Activated CD8-positive, alpha-beta T cell treated with anti-CD3 and anti-CD28 coated beads for 36 hours (primary cell): ENCODE measurements around the gene IL22RA2. TPM values are rescaled to one million over a fixed set of nuclear protein-coding genes. Genes with fewer than 3 reads are reported as not detected.

ENCODE experiments used
- ATAC-seq: fragments of 200-7000 bp; cut with Tn5 transposase; one replicate; pipeline ENCODE4 v1.10.0; 2021; ENCODE audit warnings: mild to moderate bottlenecking, moderate library complexity
- CTCF ChIA-PET: fragments of 350-600 bp; sonication (Branson Sonifier 250); formaldehyde crosslinking; loops from one replicate; lab custom pipeline; 2021; ENCODE audit warnings: antibody characterized with exemption; lab: Charles Lee
- POLR2A ChIA-PET: fragments of 350-600 bp; sonication (Branson Sonifier 250); formaldehyde crosslinking; loops from one replicate; lab custom pipeline; 2021; ENCODE audit warnings: antibody characterized with exemption; lab: Charles Lee
- DNase-seq: peaks from one replicate; pipeline ENCODE4 v3.0.0-alpha.2; 2020
- H3K27ac Mint-ChIP-seq: one replicate; pipeline ENCODE4 v1.8.0; 2021; ENCODE audit warnings: mild to moderate bottlenecking, mixed read lengths
- H3K27me3 Mint-ChIP-seq: one replicate; pipeline ENCODE4 v1.8.0; 2021; ENCODE audit warnings: mixed read lengths
- H3K36me3 Mint-ChIP-seq: one replicate; pipeline ENCODE4 v1.8.0; 2021; ENCODE audit warnings: low read depth, mixed read lengths
- H3K4me1 Mint-ChIP-seq: one replicate; pipeline ENCODE4 v1.8.0; 2021; ENCODE audit warnings: low read depth, mixed read lengths
- H3K4me3 Mint-ChIP-seq: one replicate; pipeline ENCODE4 v1.8.0; 2021; ENCODE audit warnings: mild to moderate bottlenecking, moderate library complexity, mixed read lengths
- H3K9me3 Mint-ChIP-seq: one replicate; pipeline ENCODE4 v1.8.0; 2021; ENCODE audit warnings: mixed read lengths
- intact Hi-C: fragments of 100-400 bp; cut with micrococcal nuclease; formaldehyde crosslinking; loops from one replicate; pipeline ENCODE4 v1.10.0; 2022
- total RNA-seq, 2 experiments: library from RNA; stranded (reverse); gene quantifications; one replicate each; pipeline ENCODE4 v1.2.3, GENCODE V29; 2021
- TF ChIP-seq, protein P1 (sequence below): fragments of 200-600 bp; IDR thresholded peaks from one replicate; pipeline ENCODE4 v1.8.0; 2022; ENCODE audit warnings: antibody characterized with exemption, mild to moderate bottlenecking

Gene IL22RA2
- total RNA-seq, 2 experiments from 2014 or later = not detected

DNA sequence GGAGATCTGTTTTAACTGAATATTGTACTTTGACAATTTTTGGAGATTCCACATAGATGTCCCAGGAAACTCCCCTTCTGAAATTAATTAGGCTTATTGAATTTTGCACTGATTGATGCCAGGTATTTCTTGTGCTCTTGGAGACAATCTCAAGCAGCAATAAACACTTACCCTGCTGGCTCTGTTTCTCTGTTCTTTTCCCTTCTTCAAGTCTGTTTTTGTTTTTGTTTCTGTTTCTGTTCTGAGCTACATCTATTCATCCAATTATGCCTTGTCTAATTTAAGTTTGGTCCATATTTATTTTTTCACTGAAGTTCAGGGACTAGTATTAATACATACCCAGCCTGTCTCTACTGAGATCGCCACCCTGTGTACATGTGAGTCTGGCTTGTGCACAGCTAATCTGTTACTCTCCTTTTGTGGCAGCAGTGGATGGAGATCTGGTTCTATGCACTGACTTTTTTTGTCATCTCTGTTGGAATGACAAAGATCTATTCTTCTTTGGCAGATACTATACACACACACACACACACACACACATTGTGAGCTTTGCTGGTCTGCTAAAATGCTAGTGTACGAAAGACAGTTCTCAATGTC lies 51.9 kb downstream of the IL22RA2 start:
- CTCF ChIA-PET = no interaction called here

DNA sequence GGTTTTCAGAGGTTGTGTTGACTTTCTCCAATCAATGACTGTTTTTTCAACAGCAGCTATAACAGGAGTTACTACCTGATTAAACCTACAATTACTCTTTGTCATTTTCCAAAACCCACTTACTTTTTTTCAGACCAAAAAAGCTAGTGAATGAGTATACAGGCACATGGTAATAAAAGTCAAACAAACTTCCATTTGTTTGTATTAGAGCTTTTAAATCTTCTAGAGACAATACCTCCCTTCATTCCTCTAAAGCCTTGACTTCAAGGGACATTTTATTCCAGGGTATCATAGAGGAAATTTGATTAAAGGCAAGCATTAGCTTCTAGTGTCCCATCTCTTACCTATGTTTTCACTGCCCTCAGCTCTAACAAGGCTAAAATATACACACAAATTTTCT lies 52.7 kb downstream of the IL22RA2 start:
- no peak overlapping the region for H3K4me3 Mint-ChIP-seq
- H3K27ac Mint-ChIP-seq = no peak overlapping the region
- ATAC-seq = no peak
- intact Hi-C loops = no loop called here
- peaks cover 3% of the 10 kb centered on the region for H3K27me3 Mint-ChIP-seq
- POLR2A ChIA-PET = no interaction called here
- DNase-seq = no peak
- TF ChIP-seq, protein P1, sequence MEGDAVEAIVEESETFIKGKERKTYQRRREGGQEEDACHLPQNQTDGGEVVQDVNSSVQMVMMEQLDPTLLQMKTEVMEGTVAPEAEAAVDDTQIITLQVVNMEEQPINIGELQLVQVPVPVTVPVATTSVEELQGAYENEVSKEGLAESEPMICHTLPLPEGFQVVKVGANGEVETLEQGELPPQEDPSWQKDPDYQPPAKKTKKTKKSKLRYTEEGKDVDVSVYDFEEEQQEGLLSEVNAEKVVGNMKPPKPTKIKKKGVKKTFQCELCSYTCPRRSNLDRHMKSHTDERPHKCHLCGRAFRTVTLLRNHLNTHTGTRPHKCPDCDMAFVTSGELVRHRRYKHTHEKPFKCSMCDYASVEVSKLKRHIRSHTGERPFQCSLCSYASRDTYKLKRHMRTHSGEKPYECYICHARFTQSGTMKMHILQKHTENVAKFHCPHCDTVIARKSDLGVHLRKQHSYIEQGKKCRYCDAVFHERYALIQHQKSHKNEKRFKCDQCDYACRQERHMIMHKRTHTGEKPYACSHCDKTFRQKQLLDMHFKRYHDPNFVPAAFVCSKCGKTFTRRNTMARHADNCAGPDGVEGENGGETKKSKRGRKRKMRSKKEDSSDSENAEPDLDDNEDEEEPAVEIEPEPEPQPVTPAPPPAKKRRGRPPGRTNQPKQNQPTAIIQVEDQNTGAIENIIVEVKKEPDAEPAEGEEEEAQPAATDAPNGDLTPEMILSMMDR = no peak
- H3K9me3 Mint-ChIP-seq = peaks cover 13% of the 10 kb centered on the region
- H3K4me1 Mint-ChIP-seq = peaks cover 3% of the 10 kb centered on the region
- CTCF ChIA-PET = interaction anchor here (1.0 kb wide), 1 partner anchor 194 kb away, joined by 3 read pairs; no protein-coding TSS in a partner anchor
- no peaks in the 10 kb centered on the region for H3K36me3 Mint-ChIP-seq

More for the DNA sequence above, 51.9 kb downstream of the IL22RA2 start:
- Mint-ChIP-seq H3K27ac (no peak overlapping the region), H3K27me3 (peaks cover 3% of the 10 kb centered on the region), H3K4me1 (peaks cover 3% of the 10 kb centered on the region), H3K36me3 (no peaks in the 10 kb centered on the region), H3K9me3 (peaks cover 13% of the 10 kb centered on the region), H3K4me3 (no peak overlapping the region)
- TF ChIP-seq, protein P1 = no peak
- ATAC-seq (no peak), DNase-seq (no peak)
- POLR2A ChIA-PET = no interaction called here
- intact Hi-C loops = no loop called here

DNA sequence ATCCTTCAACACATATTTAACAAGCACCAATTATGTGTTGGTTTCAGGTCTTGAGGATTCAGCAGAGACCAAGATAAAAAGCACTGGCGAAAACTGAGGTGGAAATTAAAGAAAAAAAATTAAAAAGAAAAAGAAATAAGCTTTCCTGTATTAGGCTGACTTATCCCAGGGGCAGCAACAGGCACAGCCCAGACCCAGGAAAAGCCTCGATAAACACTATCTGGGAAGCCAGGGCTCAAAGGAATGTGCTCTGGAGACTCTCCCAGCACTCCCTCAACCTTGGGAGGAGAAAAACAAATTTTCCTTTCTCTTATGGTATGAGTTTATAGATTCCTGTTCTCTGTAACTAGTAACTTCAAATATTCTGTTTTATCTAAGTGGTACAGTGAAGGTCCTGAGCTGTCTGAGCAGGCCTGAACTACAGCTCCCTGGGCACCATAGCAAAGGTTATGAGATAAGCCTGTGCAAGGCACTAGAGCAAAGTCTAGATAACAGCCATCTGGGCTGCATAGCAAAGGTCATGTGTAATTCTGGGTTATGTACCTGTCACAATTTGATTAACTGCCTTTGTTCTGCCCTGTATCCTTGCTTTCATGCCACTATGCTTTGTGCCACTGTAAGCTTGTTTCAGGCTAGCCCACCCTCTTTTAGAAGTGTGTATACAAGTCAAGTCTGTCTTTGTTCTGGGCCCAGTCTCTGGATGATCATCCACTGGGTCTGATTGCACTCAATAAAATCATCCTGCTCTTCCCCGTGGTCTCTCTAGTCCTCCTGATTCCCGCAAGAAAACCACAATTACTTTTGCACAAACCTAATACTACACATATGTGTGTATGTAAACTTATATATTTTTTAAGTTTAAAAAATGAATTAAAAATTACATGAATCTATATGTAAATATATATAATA lies 54.0 kb downstream of the IL22RA2 start:
- POLR2A ChIA-PET = no interaction called here
- Mint-ChIP-seq H3K27ac (no peak overlapping the region), H3K4me3 (no peak overlapping the region), H3K36me3 (no peaks in the 10 kb centered on the region), H3K27me3 (peaks cover 4% of the 10 kb centered on the region), H3K4me1 (peaks cover 3% of the 10 kb centered on the region), H3K9me3 (peaks cover 13% of the 10 kb centered on the region)
- TF ChIP-seq, protein P1 = no peak
- CTCF ChIA-PET = no interaction called here
- DNase-seq (no peak), ATAC-seq (no peak)
- intact Hi-C loops = no loop called here

DNA sequence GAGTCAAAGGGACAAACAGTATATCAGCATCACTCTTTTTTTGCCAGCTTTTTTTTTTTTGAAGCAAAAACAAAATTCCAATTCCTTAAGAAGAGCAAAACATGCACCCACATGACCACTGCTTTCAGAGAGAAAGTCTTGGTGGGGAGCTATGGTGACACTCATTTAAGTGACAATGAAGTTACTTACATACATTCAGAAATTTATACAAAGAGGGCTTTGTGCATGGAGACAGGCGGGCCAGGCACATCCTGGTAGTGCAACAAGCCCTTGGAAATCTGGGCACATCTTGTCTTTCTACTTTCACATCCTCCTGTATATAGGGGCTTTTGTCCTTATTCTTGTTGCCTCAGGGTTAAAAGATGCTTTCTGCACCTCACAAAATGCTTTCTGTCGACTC lies 55.9 kb downstream of the IL22RA2 start:
- peaks cover 13% of the 10 kb centered on the region for H3K9me3 Mint-ChIP-seq
- TF ChIP-seq, protein P1 = no peak
- H3K36me3 Mint-ChIP-seq = no peaks in the 10 kb centered on the region
- ATAC-seq = no peak
- H3K4me1 Mint-ChIP-seq = peaks cover 3% of the 10 kb centered on the region
- no peak overlapping the region for H3K4me3 Mint-ChIP-seq
- ChIA-PET CTCF (interaction anchor here (1.0 kb wide), 1 partner anchor 41 kb away, joined by 3 read pairs; no protein-coding TSS in a partner anchor), POLR2A (no interaction called here)
- no peak for DNase-seq
- intact Hi-C loops = no loop called here
- no peak overlapping the region for H3K27ac Mint-ChIP-seq
- peaks cover 4% of the 10 kb centered on the region for H3K27me3 Mint-ChIP-seq

DNA sequence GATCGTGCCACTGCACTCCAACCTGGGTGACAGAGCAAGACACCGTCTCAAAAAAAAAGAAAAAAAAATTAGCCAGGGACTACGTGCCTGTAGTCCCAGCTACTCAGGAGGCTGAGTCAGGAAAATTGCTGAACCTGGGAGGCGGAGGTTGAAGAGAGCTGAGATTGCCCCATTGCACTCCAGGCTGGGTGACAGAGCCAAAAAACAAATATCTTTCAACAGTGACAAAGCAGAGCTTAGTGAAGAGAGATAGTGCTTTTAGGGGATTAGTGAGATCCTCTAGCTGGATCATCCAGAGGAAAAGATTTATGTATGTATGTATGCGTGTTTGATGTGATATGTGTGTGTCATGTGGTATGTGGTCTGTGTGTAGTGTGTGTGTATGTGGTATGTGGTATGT lies 56.6 kb downstream of the IL22RA2 start:
- ChIA-PET POLR2A (no interaction called here), CTCF (interaction anchor here (0.8 to 1.0 kb wide), 2 partner anchors 14 to 41 kb away, joined by 3 read pairs; no protein-coding TSS in a partner anchor)
- Mint-ChIP-seq H3K36me3 (no peaks in the 10 kb centered on the region), H3K4me3 (no peak overlapping the region), H3K27ac (no peak overlapping the region), H3K27me3 (peaks cover 4% of the 10 kb centered on the region), H3K4me1 (peaks cover 3% of the 10 kb centered on the region), H3K9me3 (peaks cover 13% of the 10 kb centered on the region)
- no peak for ATAC-seq
- TF ChIP-seq, protein P1 = no peak
- intact Hi-C loops = no loop called here
- no peak for DNase-seq
